ENCODE results near the gene GALNT17. TPM values are rescaled to one million over a fixed set of nuclear protein-coding genes. Genes with fewer than 3 reads are reported as not detected.

The GALNT17 gene
- total and polyA plus RNA-seq, 2 experiments from 2014 or later = 11.1 to 65.6 TPM

DNA sequence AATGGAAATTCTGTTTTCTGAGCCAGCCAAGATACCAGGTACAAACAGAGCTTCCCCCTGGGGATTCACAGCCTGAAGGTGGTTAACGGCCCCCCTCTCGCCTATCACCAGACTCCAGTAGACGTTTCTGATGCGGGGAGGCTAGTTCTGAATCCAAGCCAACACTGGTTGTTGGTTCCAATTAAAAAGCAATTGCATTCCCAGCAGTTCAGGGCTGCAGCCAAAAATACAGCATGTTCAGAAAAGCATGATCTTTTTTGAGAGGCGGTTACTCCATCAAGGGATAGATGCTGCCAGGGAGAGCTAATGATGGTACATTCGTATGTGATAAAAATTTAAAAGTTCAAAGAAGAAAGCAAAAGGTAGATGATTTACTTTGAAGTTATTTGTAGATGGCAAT lies 481.0 kb downstream of the GALNT17 start:
- peaks cover 29% of the 10 kb centered on the region for H3K4me1 ChIP-seq (ENCODE audit: insufficient read depth)
- no peak overlapping the region for H3K27ac ChIP-seq (ENCODE audit: low read depth)
- H3K27me3 ChIP-seq (ENCODE audit: insufficient read depth) = no peaks in the 10 kb centered on the region
- no peak overlapping the region for H3K4me3 ChIP-seq
- no peaks in the 10 kb centered on the region for H3K36me3 ChIP-seq (ENCODE audit: insufficient read depth)
- H3F3A ChIP-seq (replicated peaks; ENCODE audit: low read depth) = 0 out of 2 replicates have a peak, but pooled peaks cover 2% of the 10 kb centered on the region
- Mint-ChIP-seq H3K27me3 (ENCODE audit: insufficient read depth, low read depth, poor library complexity) (peaks cover 6% of the 10 kb centered on the region), H3K9me3 (no peaks in the 10 kb centered on the region), H3K36me3 (ENCODE audit: low read depth) (peaks cover 7% of the 10 kb centered on the region; the same call in 1 of the 3 replicates), H3K27ac (no peak overlapping the region), H3K4me1 (peaks cover 28% of the 10 kb centered on the region), H3K4me3 (no peak overlapping the region)
- H4K20me1 ChIP-seq (replicated peaks; ENCODE audit: insufficient read depth) = no peaks in the 10 kb centered on the region
- H2AFZ ChIP-seq = no peak overlapping the region
- 0 out of 2 replicates have a peak, but pooled peaks cover 2% of the 10 kb centered on the region for H3K9me2 ChIP-seq (ENCODE audit: insufficient read depth)
- DNase-seq (ENCODE audit: low spot score) = no peak
- ATAC-seq = no peak
- TF ChIP-seq ZNF114 (CRISPR knock-in tag; IDR thresholded peaks at IDR 0.05) = no peak
- no peak for TF ChIP-seq CREB1 (CRISPR knock-in tag; IDR thresholded peaks at IDR 0.05; ENCODE audit: low read depth)
- TF ChIP-seq STAT1 (IDR thresholded peaks at IDR 0.05; ENCODE audit: unreplicated experiment) = no peak
- TF ChIP-seq NANOG (IDR thresholded peaks at IDR 0.05; ENCODE audit: borderline replicate concordance) = no peak
- no peak for TF ChIP-seq JUNB (IDR thresholded peaks at IDR 0.05; ENCODE audit: unreplicated experiment)
- no peak for TF ChIP-seq EZH2 (IDR thresholded peaks at IDR 0.05; ENCODE audit: low read depth, unreplicated experiment)
- TF ChIP-seq, protein P1, sequence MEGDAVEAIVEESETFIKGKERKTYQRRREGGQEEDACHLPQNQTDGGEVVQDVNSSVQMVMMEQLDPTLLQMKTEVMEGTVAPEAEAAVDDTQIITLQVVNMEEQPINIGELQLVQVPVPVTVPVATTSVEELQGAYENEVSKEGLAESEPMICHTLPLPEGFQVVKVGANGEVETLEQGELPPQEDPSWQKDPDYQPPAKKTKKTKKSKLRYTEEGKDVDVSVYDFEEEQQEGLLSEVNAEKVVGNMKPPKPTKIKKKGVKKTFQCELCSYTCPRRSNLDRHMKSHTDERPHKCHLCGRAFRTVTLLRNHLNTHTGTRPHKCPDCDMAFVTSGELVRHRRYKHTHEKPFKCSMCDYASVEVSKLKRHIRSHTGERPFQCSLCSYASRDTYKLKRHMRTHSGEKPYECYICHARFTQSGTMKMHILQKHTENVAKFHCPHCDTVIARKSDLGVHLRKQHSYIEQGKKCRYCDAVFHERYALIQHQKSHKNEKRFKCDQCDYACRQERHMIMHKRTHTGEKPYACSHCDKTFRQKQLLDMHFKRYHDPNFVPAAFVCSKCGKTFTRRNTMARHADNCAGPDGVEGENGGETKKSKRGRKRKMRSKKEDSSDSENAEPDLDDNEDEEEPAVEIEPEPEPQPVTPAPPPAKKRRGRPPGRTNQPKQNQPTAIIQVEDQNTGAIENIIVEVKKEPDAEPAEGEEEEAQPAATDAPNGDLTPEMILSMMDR (conservative IDR thresholded peaks at IDR 0.05; ENCODE audit: low read depth in 2 of 2) = no peak
- TF ChIP-seq, protein P2, sequence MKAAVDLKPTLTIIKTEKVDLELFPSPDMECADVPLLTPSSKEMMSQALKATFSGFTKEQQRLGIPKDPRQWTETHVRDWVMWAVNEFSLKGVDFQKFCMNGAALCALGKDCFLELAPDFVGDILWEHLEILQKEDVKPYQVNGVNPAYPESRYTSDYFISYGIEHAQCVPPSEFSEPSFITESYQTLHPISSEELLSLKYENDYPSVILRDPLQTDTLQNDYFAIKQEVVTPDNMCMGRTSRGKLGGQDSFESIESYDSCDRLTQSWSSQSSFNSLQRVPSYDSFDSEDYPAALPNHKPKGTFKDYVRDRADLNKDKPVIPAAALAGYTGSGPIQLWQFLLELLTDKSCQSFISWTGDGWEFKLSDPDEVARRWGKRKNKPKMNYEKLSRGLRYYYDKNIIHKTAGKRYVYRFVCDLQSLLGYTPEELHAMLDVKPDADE (IDR thresholded peaks at IDR 0.05) = no peak
- TF ChIP-seq, protein P3, sequence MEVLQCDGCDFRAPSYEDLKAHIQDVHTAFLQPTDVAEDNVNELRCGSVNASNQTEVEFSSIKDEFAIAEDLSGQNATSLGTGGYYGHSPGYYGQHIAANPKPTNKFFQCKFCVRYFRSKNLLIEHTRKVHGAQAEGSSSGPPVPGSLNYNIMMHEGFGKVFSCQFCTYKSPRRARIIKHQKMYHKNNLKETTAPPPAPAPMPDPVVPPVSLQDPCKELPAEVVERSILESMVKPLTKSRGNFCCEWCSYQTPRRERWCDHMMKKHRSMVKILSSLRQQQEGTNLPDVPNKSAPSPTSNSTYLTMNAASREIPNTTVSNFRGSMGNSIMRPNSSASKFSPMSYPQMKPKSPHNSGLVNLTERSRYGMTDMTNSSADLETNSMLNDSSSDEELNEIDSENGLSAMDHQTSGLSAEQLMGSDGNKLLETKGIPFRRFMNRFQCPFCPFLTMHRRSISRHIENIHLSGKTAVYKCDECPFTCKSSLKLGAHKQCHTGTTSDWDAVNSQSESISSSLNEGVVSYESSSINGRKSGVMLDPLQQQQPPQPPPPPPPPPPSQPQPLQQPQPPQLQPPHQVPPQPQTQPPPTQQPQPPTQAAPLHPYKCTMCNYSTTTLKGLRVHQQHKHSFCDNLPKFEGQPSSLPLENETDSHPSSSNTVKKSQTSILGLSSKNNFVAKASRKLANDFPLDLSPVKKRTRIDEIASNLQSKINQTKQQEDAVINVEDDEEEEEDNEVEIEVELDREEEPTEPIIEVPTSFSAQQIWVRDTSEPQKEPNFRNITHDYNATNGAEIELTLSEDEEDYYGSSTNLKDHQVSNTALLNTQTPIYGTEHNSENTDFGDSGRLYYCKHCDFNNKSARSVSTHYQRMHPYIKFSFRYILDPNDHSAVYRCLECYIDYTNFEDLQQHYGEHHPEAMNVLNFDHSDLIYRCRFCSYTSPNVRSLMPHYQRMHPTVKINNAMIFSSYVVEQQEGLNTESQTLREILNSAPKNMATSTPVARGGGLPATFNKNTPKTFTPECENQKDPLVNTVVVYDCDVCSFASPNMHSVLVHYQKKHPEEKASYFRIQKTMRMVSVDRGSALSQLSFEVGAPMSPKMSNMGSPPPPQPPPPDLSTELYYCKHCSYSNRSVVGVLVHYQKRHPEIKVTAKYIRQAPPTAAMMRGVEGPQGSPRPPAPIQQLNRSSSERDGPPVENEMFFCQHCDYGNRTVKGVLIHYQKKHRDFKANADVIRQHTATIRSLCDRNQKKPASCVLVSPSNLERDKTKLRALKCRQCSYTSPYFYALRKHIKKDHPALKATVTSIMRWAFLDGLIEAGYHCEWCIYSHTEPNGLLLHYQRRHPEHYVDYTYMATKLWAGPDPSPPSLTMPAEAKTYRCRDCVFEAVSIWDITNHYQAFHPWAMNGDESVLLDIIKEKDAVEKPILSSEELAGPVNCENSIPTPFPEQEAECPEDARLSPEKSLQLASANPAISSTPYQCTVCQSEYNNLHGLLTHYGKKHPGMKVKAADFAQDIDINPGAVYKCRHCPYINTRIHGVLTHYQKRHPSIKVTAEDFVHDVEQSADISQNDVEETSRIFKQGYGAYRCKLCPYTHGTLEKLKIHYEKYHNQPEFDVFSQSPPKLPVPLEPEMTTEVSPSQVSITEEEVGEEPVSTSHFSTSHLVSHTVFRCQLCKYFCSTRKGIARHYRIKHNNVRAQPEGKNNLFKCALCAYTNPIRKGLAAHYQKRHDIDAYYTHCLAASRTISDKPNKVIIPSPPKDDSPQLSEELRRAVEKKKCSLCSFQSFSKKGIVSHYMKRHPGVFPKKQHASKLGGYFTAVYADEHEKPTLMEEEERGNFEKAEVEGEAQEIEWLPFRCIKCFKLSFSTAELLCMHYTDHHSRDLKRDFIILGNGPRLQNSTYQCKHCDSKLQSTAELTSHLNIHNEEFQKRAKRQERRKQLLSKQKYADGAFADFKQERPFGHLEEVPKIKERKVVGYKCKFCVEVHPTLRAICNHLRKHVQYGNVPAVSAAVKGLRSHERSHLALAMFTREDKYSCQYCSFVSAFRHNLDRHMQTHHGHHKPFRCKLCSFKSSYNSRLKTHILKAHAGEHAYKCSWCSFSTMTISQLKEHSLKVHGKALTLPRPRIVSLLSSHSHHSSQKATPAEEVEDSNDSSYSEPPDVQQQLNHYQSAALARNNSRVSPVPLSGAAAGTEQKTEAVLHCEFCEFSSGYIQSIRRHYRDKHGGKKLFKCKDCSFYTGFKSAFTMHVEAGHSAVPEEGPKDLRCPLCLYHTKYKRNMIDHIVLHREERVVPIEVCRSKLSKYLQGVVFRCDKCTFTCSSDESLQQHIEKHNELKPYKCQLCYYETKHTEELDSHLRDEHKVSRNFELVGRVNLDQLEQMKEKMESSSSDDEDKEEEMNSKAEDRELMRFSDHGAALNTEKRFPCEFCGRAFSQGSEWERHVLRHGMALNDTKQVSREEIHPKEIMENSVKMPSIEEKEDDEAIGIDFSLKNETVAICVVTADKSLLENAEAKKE (CRISPR knock-in tag; IDR thresholded peaks at IDR 0.05) = no peak
- TF ChIP-seq, protein P4, sequence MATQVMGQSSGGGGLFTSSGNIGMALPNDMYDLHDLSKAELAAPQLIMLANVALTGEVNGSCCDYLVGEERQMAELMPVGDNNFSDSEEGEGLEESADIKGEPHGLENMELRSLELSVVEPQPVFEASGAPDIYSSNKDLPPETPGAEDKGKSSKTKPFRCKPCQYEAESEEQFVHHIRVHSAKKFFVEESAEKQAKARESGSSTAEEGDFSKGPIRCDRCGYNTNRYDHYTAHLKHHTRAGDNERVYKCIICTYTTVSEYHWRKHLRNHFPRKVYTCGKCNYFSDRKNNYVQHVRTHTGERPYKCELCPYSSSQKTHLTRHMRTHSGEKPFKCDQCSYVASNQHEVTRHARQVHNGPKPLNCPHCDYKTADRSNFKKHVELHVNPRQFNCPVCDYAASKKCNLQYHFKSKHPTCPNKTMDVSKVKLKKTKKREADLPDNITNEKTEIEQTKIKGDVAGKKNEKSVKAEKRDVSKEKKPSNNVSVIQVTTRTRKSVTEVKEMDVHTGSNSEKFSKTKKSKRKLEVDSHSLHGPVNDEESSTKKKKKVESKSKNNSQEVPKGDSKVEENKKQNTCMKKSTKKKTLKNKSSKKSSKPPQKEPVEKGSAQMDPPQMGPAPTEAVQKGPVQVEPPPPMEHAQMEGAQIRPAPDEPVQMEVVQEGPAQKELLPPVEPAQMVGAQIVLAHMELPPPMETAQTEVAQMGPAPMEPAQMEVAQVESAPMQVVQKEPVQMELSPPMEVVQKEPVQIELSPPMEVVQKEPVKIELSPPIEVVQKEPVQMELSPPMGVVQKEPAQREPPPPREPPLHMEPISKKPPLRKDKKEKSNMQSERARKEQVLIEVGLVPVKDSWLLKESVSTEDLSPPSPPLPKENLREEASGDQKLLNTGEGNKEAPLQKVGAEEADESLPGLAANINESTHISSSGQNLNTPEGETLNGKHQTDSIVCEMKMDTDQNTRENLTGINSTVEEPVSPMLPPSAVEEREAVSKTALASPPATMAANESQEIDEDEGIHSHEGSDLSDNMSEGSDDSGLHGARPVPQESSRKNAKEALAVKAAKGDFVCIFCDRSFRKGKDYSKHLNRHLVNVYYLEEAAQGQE (IDR thresholded peaks at IDR 0.05; ENCODE audit: unreplicated experiment) = no peak
- TF ChIP-seq ZNF331 (CRISPR knock-in tag; IDR thresholded peaks at IDR 0.05; ENCODE audit: low read depth) = no peak
- no peak for TF ChIP-seq EZH2phosphoT487 (IDR thresholded peaks at IDR 0.05; ENCODE audit: unreplicated experiment)
- TF ChIP-seq POLR2AphosphoS5 (IDR thresholded peaks at IDR 0.05; ENCODE audit: low read depth) = no peak
- H3K4me2 ChIP-seq = no peak overlapping the region
- no peaks in the 10 kb centered on the region for H3K79me2 ChIP-seq (replicated peaks; ENCODE audit: insufficient read depth)

Data from GM23338 (cell line).